Adrenal gland (tissue), 12 donors: ENCODE data around the gene OPCML. TPM values are rescaled to one million over a fixed set of nuclear protein-coding genes. Genes with fewer than 3 reads are reported as not detected.

ENCODE experiments used
- DNase-seq, 7 donors: peaks; one replicate each; pipeline ENCODE4 v3.0.0-alpha.2; 2019 to 2020
- H3K27ac ChIP-seq, 5 donors: fragments of 200-600 bp; sonication (generic) in 4 of 5; 1 replicate in 3 of 5; 2 replicates in 2 of 5; pipeline versions ENCODE4 v1.5.1 to v1.8.0; 2016 to 2020; ENCODE audit warnings: mild to moderate bottlenecking in 1 of 5
- H3K27me3 ChIP-seq: fragments of 200-600 bp; 2 replicates; pipeline ENCODE4 v1.8.0; 2021
- H3K36me3 ChIP-seq, 2 donors: fragments of 200-600 bp; replicated peaks in 1 of 2; 1 replicate in 1 of 2; 2 replicates in 1 of 2; pipeline versions ENCODE4 v1.5.1 to v1.8.0; 2018 to 2022
- H3K4me1 ChIP-seq, 2 donors: fragments of 200-600 bp; replicated peaks in 1 of 2; 1 replicate in 1 of 2; 2 replicates in 1 of 2; pipeline versions ENCODE4 v1.5.1 to v1.8.0; 2018 to 2021
- H3K4me3 ChIP-seq, 4 donors: fragments of 200-600 bp; sonication (generic) in 3 of 4; one replicate each; pipeline ENCODE4 v1.5.1; 2016 to 2018
- H3K9me3 ChIP-seq, 3 donors: fragments of 200-600 bp; sonication (generic) in 1 of 3; replicated peaks in 1 of 3; 1 replicate in 2 of 3; 2 replicates in 1 of 3; pipeline versions ENCODE4 v1.5.1 to v1.8.0; 2016 to 2021
- POLR2A ChIP-seq, 2 donors: fragments of 450-650 bp; IDR thresholded peaks; one replicate each; pipeline ENCODE4 v1.6.1; 2017; ENCODE audit warnings: antibody characterized with exemption in 2 of 2, mild to moderate bottlenecking in 2 of 2, moderate library complexity in 1 of 2
- WGBS, 4 donors: extraction: QIAGEN DNeasy Blood & Tissue Kit in 2 of 4; methylation state at CpG; one replicate each; pipeline versions ENCODE4 v1.1.5 to v1.1.7; 2013 to 2017; 5-methylcytosine and 5-hydroxymethylcytosine counted together
- intact Hi-C, 2 donors: fragments of 100-400 bp; cut with DNase I; formaldehyde crosslinking; loops; one replicate each; pipeline versions ENCODE4 v1.14.1 to v1.15.0; 2022 to 2023
- polyA plus RNA-seq, 3 donors: library from polyadenylated mRNA; stranded (reverse); fragments of 200-250 nt in 2 of 3; fragments of 350-450 nt in 1 of 3; fragmentation: Illumina TruSeq in 1 of 3; extraction: RNeasy Lipid Tissue Mini Kit (QIAGEN cat#74804) in 1 of 3; gene quantifications; one replicate each; pipeline ENCODE4 v1.2.3, GENCODE V29; 2013 to 2014
- total RNA-seq, 9 donors: library from RNA; depleted of rRNA in 4 of 9; stranded (reverse); fragments of >200 nt in 4 of 9; fragments of 120-200 nt in 1 of 9; fragmentation: NEBNext Ultra II Directional in 1 of 9; extraction: Animal tissue kit (Norgen Biotek cat#: 25700) in 1 of 9; gene quantifications; one replicate each; pipeline versions ENCODE4 v1.1.0 to v1.2.4, GENCODE V29; 2013 to 2023
- TF ChIP-seq, protein P1 (sequence below), 6 experiments: fragments of 450-650 bp in 4 of 6; fragments of 200-600 bp in 2 of 6; sonication (generic) in 1 of 6; IDR thresholded peaks; 1 replicate in 5 of 6; 2 replicates in 1 of 6; pipeline versions ENCODE4 v1.5.1 to v1.8.0; 2016 to 2021; ENCODE audit warnings: antibody characterized with exemption in 6 of 6, mild to moderate bottlenecking in 2 of 6, moderate library complexity in 1 of 6
- donor health status: healthy with polysubstance abuse.
- donor health status: Bipolar disorder and iron deficiency.
- donor health status: DM: yes; HTN: yes; CAD: no.
- donor health status: DM: no; HTN: no; CAD: no.
- donor health status: DM: no; HTN: no; CAD: no.
- donor health status: DM: yes; HTN: yes; CAD: no.

Gene OPCML
- total and polyA plus RNA-seq, 12 donors = 0.10 to 5.5 (median 0.72) TPM; not detected in 5

DNA sequence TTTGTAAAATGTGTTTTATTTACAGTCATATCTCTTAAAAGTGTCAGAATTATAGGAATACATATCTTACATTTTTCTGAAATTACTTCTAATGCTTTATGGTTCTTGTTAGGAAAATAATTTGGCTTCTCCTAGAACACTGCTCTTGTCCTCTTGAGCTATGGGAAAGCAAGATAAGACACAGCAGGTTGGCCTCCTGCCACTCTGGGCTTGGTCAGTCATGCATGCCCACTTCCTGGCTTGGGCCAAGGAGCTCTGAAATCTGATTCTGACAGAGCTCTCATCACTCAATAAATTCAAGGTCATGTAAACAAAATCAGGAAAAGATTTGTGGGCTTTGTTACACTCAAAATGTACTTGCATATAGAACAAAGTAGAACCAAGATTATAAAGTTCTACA lies 1036.0 kb downstream of the OPCML start:
- Histone ChIP-seq H3K36me3 (no peaks in the 10 kb centered on the region), H3K27ac (no peak overlapping the region), H3K27me3 (no peaks in the 10 kb centered on the region), H3K4me3 (no peak overlapping the region), H3K9me3 (no peaks in the 10 kb centered on the region), H3K4me1 (no peaks in the 10 kb centered on the region)
- intact Hi-C loops = no loop called here
- DNase-seq = peak in 6 of 7 donors; percentile 30 to 63 (median 56)
- TF ChIP-seq, protein P1, sequence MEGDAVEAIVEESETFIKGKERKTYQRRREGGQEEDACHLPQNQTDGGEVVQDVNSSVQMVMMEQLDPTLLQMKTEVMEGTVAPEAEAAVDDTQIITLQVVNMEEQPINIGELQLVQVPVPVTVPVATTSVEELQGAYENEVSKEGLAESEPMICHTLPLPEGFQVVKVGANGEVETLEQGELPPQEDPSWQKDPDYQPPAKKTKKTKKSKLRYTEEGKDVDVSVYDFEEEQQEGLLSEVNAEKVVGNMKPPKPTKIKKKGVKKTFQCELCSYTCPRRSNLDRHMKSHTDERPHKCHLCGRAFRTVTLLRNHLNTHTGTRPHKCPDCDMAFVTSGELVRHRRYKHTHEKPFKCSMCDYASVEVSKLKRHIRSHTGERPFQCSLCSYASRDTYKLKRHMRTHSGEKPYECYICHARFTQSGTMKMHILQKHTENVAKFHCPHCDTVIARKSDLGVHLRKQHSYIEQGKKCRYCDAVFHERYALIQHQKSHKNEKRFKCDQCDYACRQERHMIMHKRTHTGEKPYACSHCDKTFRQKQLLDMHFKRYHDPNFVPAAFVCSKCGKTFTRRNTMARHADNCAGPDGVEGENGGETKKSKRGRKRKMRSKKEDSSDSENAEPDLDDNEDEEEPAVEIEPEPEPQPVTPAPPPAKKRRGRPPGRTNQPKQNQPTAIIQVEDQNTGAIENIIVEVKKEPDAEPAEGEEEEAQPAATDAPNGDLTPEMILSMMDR (IDR thresholded peaks at IDR 0.05) = no peak
- no peak for TF ChIP-seq POLR2A (IDR thresholded peaks at IDR 0.05)

DNA sequence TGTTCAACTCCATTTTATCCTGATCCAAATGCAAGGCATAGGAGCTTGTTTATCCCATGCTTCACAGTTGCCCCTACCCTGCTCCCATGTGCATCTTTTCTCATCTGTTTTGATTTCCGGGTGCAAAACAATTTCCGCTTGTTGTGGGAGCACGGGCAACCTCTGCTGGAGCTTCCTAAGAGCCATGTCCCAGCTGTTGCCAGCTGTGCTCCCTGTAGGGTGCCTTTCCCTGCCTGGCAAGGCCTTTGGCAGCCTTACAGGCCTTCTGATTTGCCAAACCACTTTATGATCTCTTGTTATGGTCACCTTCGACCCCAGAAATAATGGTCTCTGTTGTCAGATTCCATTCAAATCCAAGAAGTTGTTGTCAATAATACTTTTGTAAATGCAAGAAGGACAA lies 1038.5 kb downstream of the OPCML start:
- DNase-seq = no peak
- H3K27ac ChIP-seq = no peak overlapping the region
- H3K27me3 ChIP-seq = no peaks in the 10 kb centered on the region
- H3K36me3 ChIP-seq = no peaks in the 10 kb centered on the region
- H3K4me3 ChIP-seq = no peak overlapping the region
- TF ChIP-seq, protein P1 (IDR thresholded peaks at IDR 0.05) = no peak
- no peak for TF ChIP-seq POLR2A (IDR thresholded peaks at IDR 0.05)
- no peaks in the 10 kb centered on the region for H3K4me1 ChIP-seq
- WGBS, 4 donors = 69 to 81% (median 76%) methylated on average over 4 of the region's 4 CpGs
- intact Hi-C loops = no loop called here
- H3K9me3 ChIP-seq = no peaks in the 10 kb centered on the region

DNA sequence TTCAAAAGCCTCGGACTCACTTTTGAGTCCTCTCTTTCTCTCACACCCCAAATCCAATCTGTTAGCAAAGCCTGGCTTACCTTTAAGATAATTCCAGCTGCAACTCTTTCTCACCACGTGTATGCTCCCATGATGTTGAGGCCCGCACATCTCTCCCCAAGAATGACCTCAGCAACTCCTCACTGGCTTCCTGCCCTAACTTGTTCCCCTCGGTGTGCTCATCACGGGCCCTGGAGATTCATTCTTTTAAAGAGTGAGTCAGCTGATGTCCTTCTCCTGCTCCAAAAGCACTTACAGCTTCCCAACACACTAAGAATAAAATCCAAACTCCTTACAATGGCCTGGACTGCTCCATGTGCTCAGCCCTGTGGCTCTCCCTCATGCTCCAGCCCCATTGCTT lies 1041.3 kb downstream of the OPCML start:
- DNase-seq = peak in 2 of 7 donors; percentile 4 to 21
- H3K27me3 ChIP-seq = no peaks in the 10 kb centered on the region
- 39 to 45% (median 41%) methylated on average over 5 of the region's 5 CpGs for WGBS, 4 donors
- H3K4me1 ChIP-seq = no peaks in the 10 kb centered on the region
- intact Hi-C loops = no loop called here
- H3K27ac ChIP-seq = no peak overlapping the region
- H3K4me3 ChIP-seq = no peak overlapping the region
- H3K9me3 ChIP-seq = no peaks in the 10 kb centered on the region
- no peaks in the 10 kb centered on the region for H3K36me3 ChIP-seq
- TF ChIP-seq, protein P1 (IDR thresholded peaks at IDR 0.05) = no peak
- no peak for TF ChIP-seq POLR2A (IDR thresholded peaks at IDR 0.05)

DNA sequence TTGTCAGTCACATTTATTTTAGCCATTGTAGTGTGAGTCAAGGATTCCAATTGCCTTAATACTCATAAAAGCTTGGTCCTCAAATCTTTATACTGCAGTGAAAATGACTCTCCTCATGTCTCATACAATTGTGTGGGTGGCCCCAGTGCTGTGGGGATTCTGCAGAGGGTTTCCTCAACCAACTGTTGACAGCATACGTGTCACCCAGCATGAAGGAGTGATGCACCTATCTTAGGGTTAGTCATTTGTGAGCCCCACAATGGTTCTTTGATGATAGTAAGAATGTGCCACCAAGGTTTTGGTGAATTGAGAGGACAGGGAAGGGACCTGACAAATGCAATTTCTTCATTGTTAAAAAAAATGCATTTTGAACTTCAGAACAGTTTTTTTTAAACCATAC lies 1046.2 kb downstream of the OPCML start:
- Histone ChIP-seq H3K27me3 (no peaks in the 10 kb centered on the region), H3K36me3 (no peaks in the 10 kb centered on the region), H3K4me3 (no peak overlapping the region), H3K27ac (no peak overlapping the region), H3K4me1 (no peaks in the 10 kb centered on the region), H3K9me3 (no peaks in the 10 kb centered on the region)
- intact Hi-C loops = no loop called here
- TF ChIP-seq, protein P1 (IDR thresholded peaks at IDR 0.05) = no peak
- no peak for TF ChIP-seq POLR2A (IDR thresholded peaks at IDR 0.05)
- WGBS, 4 donors = 89 to 100% (median 94%) methylated on average over 1 of the region's 1 CpG
- no peak for DNase-seq
